ENCODE results near the gene PLEKHA1.
A peak's percentile ranks its signal among the peaks of the same experiment; 100 is the strongest.

PLEKHA1 gene

GRCh38 chr10:122441961-122442360, 67.5 kb downstream of the PLEKHA1 start:
- TF ChIP-seq MYC (IDR thresholded peaks at IDR 0.05; ENCODE audit: low read depth, low read length): no peak
- TF ChIP-seq CTCF (IDR thresholded peaks at IDR 0.05; ENCODE audit: low read depth, low read length): no peak
- no peak for TF ChIP-seq POLR2A (IDR thresholded peaks at IDR 0.05; ENCODE audit: extremely low read depth, insufficient read length)
- TF ChIP-seq, protein P1, sequence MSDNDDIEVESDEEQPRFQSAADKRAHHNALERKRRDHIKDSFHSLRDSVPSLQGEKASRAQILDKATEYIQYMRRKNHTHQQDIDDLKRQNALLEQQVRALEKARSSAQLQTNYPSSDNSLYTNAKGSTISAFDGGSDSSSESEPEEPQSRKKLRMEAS (IDR thresholded peaks at IDR 0.05; ENCODE audit: low read depth, low read length): no peak
- H3K4me3 ChIP-seq (ENCODE audit: low read depth, low read length): no peak overlapping the region
- DNase-seq (ENCODE audit: low read depth): no peak

GRCh38 chr10:122445469-122445868, 71.0 kb downstream of the PLEKHA1 start:
- TF ChIP-seq POLR2A (IDR thresholded peaks at IDR 0.05; ENCODE audit: extremely low read depth, insufficient read length) (no peak), MYC (IDR thresholded peaks at IDR 0.05; ENCODE audit: low read depth, low read length) (no peak), CTCF (IDR thresholded peaks at IDR 0.05; ENCODE audit: low read depth, low read length) (no peak)
- TF ChIP-seq, protein P1 (IDR thresholded peaks at IDR 0.05; ENCODE audit: low read depth, low read length): no peak
- DNase-seq (ENCODE audit: low read depth): no peak
- no peak overlapping the region for H3K4me3 ChIP-seq (ENCODE audit: low read depth, low read length)

- TF ChIP-seq POLR2A (IDR thresholded peaks at IDR 0.05; ENCODE audit: extremely low read depth, insufficient read length) (no peak), CTCF (IDR thresholded peaks at IDR 0.05; ENCODE audit: low read depth, low read length) (no peak)
- H3K4me3 ChIP-seq (ENCODE audit: low read depth, low read length): no peak overlapping the region
- DNase-seq (ENCODE audit: low read depth): no peak
These were observed 71.4 kb downstream of the PLEKHA1 start for GRCh38 chr10:122445904-122446303.

DNA sequence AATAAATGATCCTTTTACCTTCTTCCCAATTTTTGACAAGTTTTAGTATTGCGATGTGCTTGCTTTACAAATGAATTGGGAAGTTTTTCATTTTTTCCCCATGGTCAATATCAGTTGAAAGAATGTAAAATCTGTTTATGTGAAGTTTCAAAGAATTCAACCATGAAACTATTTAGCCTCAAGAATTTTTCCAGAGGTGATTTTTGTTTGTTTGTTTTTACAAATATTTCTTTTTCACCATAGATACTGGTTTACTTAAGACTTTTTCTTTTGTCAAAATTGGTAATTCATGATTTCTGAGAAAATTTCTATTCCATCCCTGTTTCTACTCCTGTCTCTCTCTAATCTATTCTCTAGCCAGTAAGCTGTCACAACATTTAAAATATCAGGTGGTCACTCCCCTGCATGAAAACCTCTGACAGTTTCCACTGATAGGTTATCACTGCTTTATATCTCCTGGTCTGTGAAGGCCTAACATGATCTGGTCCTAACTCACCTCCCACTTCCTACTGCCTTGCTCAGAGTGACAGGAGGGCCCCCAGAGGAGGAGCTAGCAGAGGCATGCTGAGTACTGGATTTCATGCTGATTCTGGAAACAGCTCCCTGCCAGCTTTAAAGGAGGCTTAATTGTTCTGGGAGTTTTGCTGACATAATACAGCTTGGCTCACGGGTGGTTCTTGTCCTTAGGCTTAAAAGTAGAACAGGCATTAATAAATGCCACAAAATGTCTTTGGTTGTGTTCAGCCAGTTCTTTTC, 72.3 kb downstream of the PLEKHA1 start:
- no peak for TF ChIP-seq MYC (IDR thresholded peaks at IDR 0.05; ENCODE audit: low read depth, low read length)
- no peak for TF ChIP-seq POLR2A (IDR thresholded peaks at IDR 0.05; ENCODE audit: extremely low read depth, insufficient read length)
- TF ChIP-seq, protein P1 (IDR thresholded peaks at IDR 0.05; ENCODE audit: low read depth, low read length): no peak
- TF ChIP-seq CTCF (IDR thresholded peaks at IDR 0.05; ENCODE audit: low read depth, low read length): no peak
- H3K4me3 ChIP-seq (ENCODE audit: low read depth, low read length): no peak overlapping the region
- DNase-seq (ENCODE audit: low read depth): peak; percentile 20

DNA sequence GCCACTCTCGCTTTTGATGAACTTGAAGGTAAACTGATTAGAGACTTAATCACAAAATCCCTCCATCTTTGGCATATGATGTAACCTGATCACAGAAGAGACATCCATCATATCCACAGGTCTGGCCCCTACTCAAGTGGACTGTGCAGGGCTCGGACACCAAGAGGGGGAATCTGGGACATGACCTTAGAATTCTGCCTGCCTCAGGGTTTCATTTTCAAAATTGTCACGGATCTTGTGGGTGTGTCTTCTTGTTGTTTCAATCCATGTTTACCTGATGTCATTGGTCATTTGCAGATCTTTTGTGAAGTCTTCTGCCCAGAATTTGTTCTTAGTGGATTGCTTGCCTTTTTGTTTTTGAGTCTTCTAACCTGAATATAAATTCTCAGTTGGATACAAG, 74.1 kb downstream of the PLEKHA1 start:
- TF ChIP-seq MYC (IDR thresholded peaks at IDR 0.05; ENCODE audit: low read depth, low read length) (no peak), CTCF (IDR thresholded peaks at IDR 0.05; ENCODE audit: low read depth, low read length) (no peak), POLR2A (IDR thresholded peaks at IDR 0.05; ENCODE audit: extremely low read depth, insufficient read length) (no peak)
- TF ChIP-seq, protein P1 (IDR thresholded peaks at IDR 0.05; ENCODE audit: low read depth, low read length): no peak
- no peak for DNase-seq (ENCODE audit: low read depth)
- no peak overlapping the region for H3K4me3 ChIP-seq (ENCODE audit: low read depth, low read length)

All from NB4 (cell line).